K562 (cell line): ENCODE results near the gene MPG. TPM values are rescaled to one million over a fixed set of nuclear protein-coding genes. Genes with fewer than 3 reads are reported as not detected.
"Not testable (repeated sequence)": the region's sequence is repeated elsewhere in the genome, so short reads cannot be mapped to it uniquely, and the experiment has no call there.

Experiments
- ATAC-seq: fragments of 200-7000 bp; cut with Tn5 transposase; 3 replicates; pipeline ENCODE4 v1.9.1; 2020; ENCODE audit warnings: moderate library complexity
- BruUV-seq: library from RNA; stranded (reverse); fragments of 400-500 nt; replicated peaks from 2 replicates; lab custom pipeline; 2021; lab: Mats Ljungman, UMichigan
- CTCF ChIA-PET: fragments of 300-600 bp; formaldehyde crosslinking; extraction: SDS; loops from one replicate; lab custom pipeline; 2021; ENCODE audit warnings: low intra/inter-chr PET ratio; lab: Yijun Ruan, JAX
- POLR2A ChIA-PET: fragments of 300-600, 350-650 bp; sonication (Branson Sonifier 250); formaldehyde crosslinking; extraction: SDS; loops from one replicate; lab custom pipeline; 2021; ENCODE audit warnings: antibody characterized with exemption, inconsistent platforms; lab: Yijun Ruan, JAX
- DNase-seq, 4 experiments: peaks; one replicate each; pipeline versions ENCODE4 v3.0.0 to v3.0.0-alpha.2; 2011 to 2018; ENCODE audit warnings: low spot score in 3 of 4, mixed read lengths in 3 of 4; ENCODE audit errors: extremely low read depth in 1 of 4
- FAIRE-seq: peaks from 2 replicates; lab custom pipeline; 2011; peaks lifted over from hg19 to GRCh38; lab: Jason Lieb, UNC
- H2AFZ ChIP-seq: 2 replicates; pipeline ENCODE4 v1.6.0; 2011; ENCODE audit warnings: low read depth, low read length, control low read depth, inconsistent platforms
- H3K27ac ChIP-seq: fragments of 200-600 bp; 3 replicates; pipeline ENCODE4 v1.8.0; 2011; ENCODE audit warnings: low read depth, mild to moderate bottlenecking, control low read depth, inconsistent platforms, low read length, moderate library complexity, mixed read lengths; ENCODE audit errors: extremely low read depth
- H3K27me3 ChIP-seq, 2 experiments: fragments of 300-600 bp in 1 of 2; 2 replicates in 1 of 2; 3 replicates in 1 of 2; pipeline versions ENCODE4 v1.6.0 to v1.8.0; 2011; ENCODE audit warnings: inconsistent platforms in 2 of 2, low read length in 2 of 2, mild to moderate bottlenecking in 1 of 2, mixed read lengths in 1 of 2, moderate library complexity in 1 of 2; ENCODE audit not compliant: control insufficient read depth in 2 of 2, insufficient read depth in 2 of 2
- H3K36me3 ChIP-seq: fragments of 300-600 bp; 3 replicates; pipeline ENCODE4 v1.8.0; 2011; ENCODE audit warnings: mild to moderate bottlenecking, low read length, inconsistent platforms; ENCODE audit not compliant: control insufficient read depth, insufficient read depth
- H3K4me1 ChIP-seq, 2 experiments: fragments of 200-600 bp in 1 of 2; replicated peaks in 1 of 2; 2 replicates in 1 of 2; 3 replicates in 1 of 2; pipeline versions ENCODE4 v1.5.1 to v1.8.0; 2011; ENCODE audit warnings: inconsistent platforms in 2 of 2, low read length in 2 of 2, mild to moderate bottlenecking in 1 of 2, mixed read lengths in 1 of 2, moderate library complexity in 1 of 2; ENCODE audit not compliant: control insufficient read depth in 2 of 2, insufficient read depth in 2 of 2
- H3K4me2 ChIP-seq: 2 replicates; pipeline ENCODE4 v1.6.1; 2011; ENCODE audit warnings: low read length, control low read depth, inconsistent platforms, mixed read lengths; ENCODE audit not compliant: insufficient read depth
- H3K4me3 ChIP-seq: fragments of 200-600 bp; sonication (generic), shearing (Covaris generic); 2 replicates; pipeline ENCODE4 v1.5.1; 2016; ENCODE audit warnings: control low read depth, inconsistent platforms
- H3K79me2 ChIP-seq: fragments of 200-600 bp; 3 replicates; pipeline ENCODE4 v1.8.0; 2011; ENCODE audit warnings: low read length, inconsistent platforms; ENCODE audit not compliant: control insufficient read depth, insufficient read depth
- H3K9ac ChIP-seq, 2 experiments: 2 replicates each; pipeline versions ENCODE4 v1.6.0 to v1.6.1; 2011; ENCODE audit warnings: low read depth in 2 of 2, low read length in 2 of 2, control low read depth in 1 of 2, inconsistent platforms in 1 of 2, mild to moderate bottlenecking in 1 of 2, mixed read lengths in 1 of 2; ENCODE audit not compliant: insufficient read depth in 1 of 2
- H3K9me1 ChIP-seq: one replicate; pipeline ENCODE4 v1.6.0; 2011; ENCODE audit warnings: inconsistent platforms, mild to moderate bottlenecking, low read length, moderate library complexity; ENCODE audit not compliant: control insufficient read depth, insufficient read depth
- H3K9me3 ChIP-seq: replicated peaks from 2 replicates; pipeline ENCODE4 v1.5.1; 2011; ENCODE audit warnings: low read depth, low read length, inconsistent platforms; ENCODE audit not compliant: control insufficient read depth, insufficient read depth
- H4K20me1 ChIP-seq: replicated peaks from 2 replicates; pipeline ENCODE4 v1.6.1; 2011; ENCODE audit warnings: low read length, inconsistent platforms, mixed read lengths; ENCODE audit not compliant: control insufficient read depth, insufficient read depth
- EP400 ChIP-seq: fragments of 450-650 bp; IDR thresholded peaks from 2 replicates; pipeline ENCODE4 v1.6.1; 2017; ENCODE audit warnings: antibody characterized with exemption, mild to moderate bottlenecking, moderate library complexity
- L3MBTL2 ChIP-seq: fragments of 450-650 bp; IDR thresholded peaks from 2 replicates; pipeline ENCODE4 v1.6.1; 2016; ENCODE audit warnings: mild to moderate bottlenecking, moderate library complexity
- POLR2A ChIP-seq: fragments of 450-650 bp; conservative IDR thresholded peaks from 2 replicates; pipeline ENCODE4 v1.6.1; 2016
- POLR2G ChIP-seq: fragments of 200-400 bp; formaldehyde crosslinking; IDR thresholded peaks from 2 replicates; pipeline ENCODE4 v1.6.1; 2017; ENCODE audit warnings: low read depth, mild to moderate bottlenecking, antibody characterized with exemption, low read length, moderate library complexity
- STAT5A ChIP-seq: IDR thresholded peaks from 2 replicates; pipeline ENCODE4 v1.6.1; 2012; ENCODE audit warnings: low read length, inconsistent platforms, borderline replicate concordance
- TARDBP ChIP-seq: fragments of 450-650 bp; IDR thresholded peaks from 2 replicates; pipeline ENCODE4 v1.6.1; 2016
- WGBS: fragments of 100-300 bp; shearing (Covaris generic); methylation state at CpG from one replicate; pipeline ENCODE4 v1.1.6; 2016; ENCODE audit warnings: low coverage, mixed read lengths; ENCODE audit not compliant: insufficient coverage; ENCODE audit errors: missing lambda C conversion rate; 5-methylcytosine and 5-hydroxymethylcytosine counted together
- in situ Hi-C: fragments of 300-500 bp; cut with MboI; formaldehyde crosslinking; loops from 4 replicates; pipeline ENCODE4 v1.15.0; 2018; ENCODE audit warnings: inconsistent platforms, mixed read lengths
- intact Hi-C: fragments of 100-400 bp; cut with micrococcal nuclease; formaldehyde crosslinking; loops from 2 replicates; pipeline ENCODE4 v1.14.2; 2022
- polyA plus RNA-seq, 8 experiments: library from polyadenylated mRNA; depleted of rRNA in 4 of 8; stranded (reverse) in 5 of 8; unstranded in 3 of 8; fragments of >200 nt; fragmentation: Nextera tagmentation in 2 of 8; fragmentation: Illumina TruSeq in 1 of 8; extraction: Ambion mirVana in 2 of 8; extraction: Trizol in 1 of 8; gene quantifications; 2 replicates each; pipeline versions ENCODE4 v1.2.1 to v1.2.3, GENCODE V29; 2011 to 2014; ENCODE audit warnings: inconsistent platforms in 1 of 8, missing spikeins in 1 of 8
- total RNA-seq, 7 experiments: library from RNA; depleted of rRNA in 6 of 7; stranded (reverse); fragments of >200 nt in 6 of 7; fragmentation: Illumina TruSeq in 2 of 7; extraction: Trizol in 2 of 7; gene quantifications; 2 replicates each; pipeline versions ENCODE4 v1.2.1 to v1.2.3, GENCODE V29; 2011 to 2021; ENCODE audit warnings: low replicate concordance in 1 of 7

Gene MPG
- total and polyA plus RNA-seq, 9 of the 15 experiments (the other 6 are each of a cell fraction or from before 2014, with no cell fraction given) = 0.42 to 226 (median 36.2) TPM

DNA sequence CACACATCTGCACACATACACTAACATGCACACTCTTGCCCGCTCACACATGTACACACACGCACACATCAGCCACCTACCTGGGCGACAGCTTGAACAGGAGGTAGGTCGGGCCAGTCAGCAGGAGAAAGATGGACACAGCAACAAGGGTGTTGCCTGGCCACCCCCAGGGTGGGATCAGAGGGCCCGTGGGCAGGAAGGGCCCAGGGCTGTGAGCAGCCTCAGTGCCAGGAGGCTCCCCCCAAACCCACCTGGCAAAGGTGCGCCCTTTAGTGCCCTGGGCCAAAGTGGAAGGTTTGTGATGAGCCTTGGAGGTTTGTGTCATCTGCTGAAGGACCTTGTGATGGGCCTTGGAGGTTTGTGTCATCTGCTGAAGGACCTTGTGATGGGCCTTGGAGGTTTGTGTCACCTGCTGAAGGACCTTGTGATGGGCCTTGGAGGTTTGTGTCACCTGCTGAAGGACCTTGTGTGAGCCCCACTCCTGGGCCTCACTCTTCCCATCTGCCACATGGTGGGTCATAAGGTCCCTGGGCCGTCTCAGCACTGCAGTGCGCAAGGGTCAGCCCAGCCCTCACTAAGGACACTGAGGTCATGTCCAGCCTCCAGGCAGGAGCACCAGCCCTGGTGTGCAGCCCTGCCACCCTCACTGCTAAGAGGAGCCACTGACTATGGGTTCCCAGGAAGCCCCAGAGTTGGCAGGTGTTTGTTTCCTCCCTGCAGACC, 44.7 kb upstream of the MPG start:
- H3K9ac ChIP-seq, CTCF ChIA-PET, POLR2A ChIA-PET, ATAC-seq, intact Hi-C loops, H3K27me3 ChIP-seq, in situ Hi-C loops, H2AFZ ChIP-seq, FAIRE-seq, H3K79me2 ChIP-seq, DNase-seq, H3K4me3 ChIP-seq, H3K9me3 ChIP-seq, H3K4me2 ChIP-seq, H4K20me1 ChIP-seq, H3K27ac ChIP-seq, BruUV-seq, H3K9me1 ChIP-seq: not testable (repeated sequence)
- H3K4me1 ChIP-seq = peaks cover 0 to 28% of the 10 kb centered on the region in 2 experiments; a peak in 3 of 5 replicates
- 43% methylated on average over 4 of the region's 8 CpGs for WGBS
- peaks cover 22% of the 10 kb centered on the region; the same call in 2 of the 3 replicates for H3K36me3 ChIP-seq

DNA sequence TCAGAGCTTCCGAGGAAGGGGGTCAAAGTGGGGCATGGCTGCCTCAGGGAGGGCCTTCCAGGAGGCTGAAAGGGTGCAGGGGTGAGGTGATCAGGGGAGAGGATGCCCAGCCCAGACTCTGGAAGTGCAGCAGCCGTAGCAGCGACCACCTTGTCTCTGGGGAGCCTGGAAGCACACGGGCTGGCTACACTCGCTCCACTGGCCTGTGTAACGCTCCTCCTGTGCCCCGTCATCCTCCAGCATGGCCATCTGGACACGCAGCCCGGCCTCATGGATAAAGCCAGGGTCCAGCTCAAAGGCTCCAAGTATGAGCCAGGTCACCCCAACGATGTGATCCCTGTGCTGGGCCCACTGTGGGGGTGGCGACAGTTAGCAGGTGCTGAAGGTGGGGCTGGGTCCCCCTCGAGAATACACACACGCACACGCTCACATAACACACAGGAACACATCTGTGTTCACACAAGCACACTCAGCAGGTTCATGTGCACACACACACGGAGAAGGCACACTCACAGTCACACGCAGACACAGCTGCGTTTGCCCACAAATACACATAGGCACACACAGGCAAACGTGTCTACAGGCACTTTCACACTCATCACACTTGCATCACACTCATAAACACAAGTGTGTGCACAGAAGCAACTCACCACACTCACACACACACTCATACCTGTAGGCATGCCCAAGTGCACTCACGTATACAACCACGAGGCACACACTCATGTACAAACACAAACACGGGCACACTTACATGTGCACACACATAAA, 44.0 kb upstream of the MPG start:
- H3K9me1 ChIP-seq = no peaks in the 10 kb centered on the region
- no peak for DNase-seq
- WGBS = 74% methylated on average over 20 of the region's 21 CpGs
- peaks cover 27% of the 10 kb centered on the region; the same call in 2 of the 3 replicates for H3K36me3 ChIP-seq
- H2AFZ ChIP-seq = no peak overlapping the region
- H3K27me3 ChIP-seq = no peaks in the 10 kb centered on the region
- ChIA-PET POLR2A (interaction anchor here (1.2 kb wide), 1 partner anchor 44 kb away, joined by 5 read pairs; no protein-coding TSS in a partner anchor), CTCF (no interaction called here)
- no peak overlapping the region for H3K4me3 ChIP-seq
- no peak overlapping the region for H3K4me2 ChIP-seq
- H3K27ac ChIP-seq = no peak overlapping the region
- H3K9ac ChIP-seq = no peak overlapping the region; a peak in 1 of 4 replicates
- H4K20me1 ChIP-seq = peaks cover 4% of the 10 kb centered on the region; the same call in 1 of the 2 replicates
- no peaks in the 10 kb centered on the region for H3K79me2 ChIP-seq
- H3K4me1 ChIP-seq = peaks cover 0 to 34% of the 10 kb centered on the region in 2 experiments; a peak in 3 of 5 replicates
- in situ Hi-C loops (no loop called here), intact Hi-C loops (no loop called here)
- ATAC-seq = no peak; the same call in 1 of the 3 replicates
- no peaks in the 10 kb centered on the region for H3K9me3 ChIP-seq
- BruUV-seq = no TSS peak
- TF ChIP-seq POLR2G (peak; percentile 61), TARDBP (0 out of 2 replicates have a peak, but pooled peaks have one; percentile 26), STAT5A (peak; percentile 9; the same call in 1 of the 2 replicates), EP400 (no peak), L3MBTL2 (no peak), POLR2A (peak; percentile 54; the same call in 1 of the 2 replicates)
- TF ChIP-seq, all 486 proteins: peak for 4
- no peak for FAIRE-seq
